ENCODE results near the gene EIF3I.
A peak's percentile ranks its signal among the peaks of the same experiment; 100 is the strongest.

The EIF3I gene

GRCh38 chr1:32221980-32222755 lies at the start of gene EIF3I, which contains the start of gene TMEM234:
EIF3I (plus strand) TSS chr1:32222407; CDS start chr1:32222442, 35 bp downstream.
TMEM234 (minus strand) TSS chr1:32222353; CDS start chr1:32222322, 31 bp downstream.
- H2AFZ ChIP-seq (ENCODE audit: low read length), result peak within 1 kb of the TSS; percentile 73
- H3K9me3 ChIP-seq (ENCODE audit: insufficient read depth, low read depth, low read length), result no peaks in the 10 kb centered on the region
- peak within 1 kb of the TSS; percentile 91 for H3K4me2 ChIP-seq (ENCODE audit: low read depth, low read length, poor library complexity, severe bottlenecking)
- H3K4me1 ChIP-seq (ENCODE audit: insufficient read depth, low read length, poor library complexity, severe bottlenecking), result peaks cover 27% of the 10 kb centered on the region
- no peaks in the 10 kb centered on the region for H3K9me2 ChIP-seq (replicated peaks; ENCODE audit: low read depth, low read length)
- no peaks in the 10 kb centered on the region for H3K27me3 ChIP-seq (ENCODE audit: insufficient read depth, low read length, poor library complexity, severe bottlenecking)
- H3K4me3 ChIP-seq (ENCODE audit: low read length, poor library complexity, severe bottlenecking), result peak within 1 kb of the TSS; percentile 90
- peak within 1 kb of the TSS; percentile 85 for H3K9ac ChIP-seq (ENCODE audit: low read depth, low read length, poor library complexity, severe bottlenecking)
- peaks cover 22% of the 10 kb centered on the region for H3K79me2 ChIP-seq (ENCODE audit: insufficient read depth, low read length)
- H3K36me3 ChIP-seq (ENCODE audit: insufficient read depth, low read length), result no peaks in the 10 kb centered on the region; the same call in 1 of the 2 replicates
- no peaks in the 10 kb centered on the region for H3F3A ChIP-seq (ENCODE audit: low read depth)
- TF ChIP-seq CTCF (conservative IDR thresholded peaks at IDR 0.05; ENCODE audit: low read length) (no peak), EZH2phosphoT487 (IDR thresholded peaks at IDR 0.05; ENCODE audit: borderline replicate concordance) (no peak)
- no peaks in the 10 kb centered on the region for H4K20me1 ChIP-seq (ENCODE audit: insufficient read depth, low read length, poor library complexity, severe bottlenecking)

GRCh38 chr1:32172621-32173245 lies 49.5 kb upstream of the EIF3I start:
- Histone ChIP-seq H3K4me2 (ENCODE audit: low read depth, low read length, poor library complexity, severe bottlenecking) (peak overlapping the region; percentile 32), H3K27me3 (ENCODE audit: insufficient read depth, low read length, poor library complexity, severe bottlenecking) (no peaks in the 10 kb centered on the region), H3K4me3 (ENCODE audit: low read length, poor library complexity, severe bottlenecking) (no peak overlapping the region), H3K4me1 (ENCODE audit: insufficient read depth, low read length, poor library complexity, severe bottlenecking) (peaks cover 11% of the 10 kb centered on the region), H3F3A (ENCODE audit: low read depth) (no peaks in the 10 kb centered on the region), H3K79me2 (ENCODE audit: insufficient read depth, low read length) (no peaks in the 10 kb centered on the region), H2AFZ (ENCODE audit: low read length) (no peak overlapping the region), H4K20me1 (ENCODE audit: insufficient read depth, low read length, poor library complexity, severe bottlenecking) (no peaks in the 10 kb centered on the region), H3K9me3 (ENCODE audit: insufficient read depth, low read depth, low read length) (no peaks in the 10 kb centered on the region), H3K36me3 (ENCODE audit: insufficient read depth, low read length) (peaks cover 35% of the 10 kb centered on the region; the same call in 1 of the 2 replicates), H3K9me2 (replicated peaks; ENCODE audit: low read depth, low read length) (no peaks in the 10 kb centered on the region), H3K9ac (ENCODE audit: low read depth, low read length, poor library complexity, severe bottlenecking) (no peak overlapping the region)
- TF ChIP-seq CTCF (conservative IDR thresholded peaks at IDR 0.05; ENCODE audit: low read length), result no peak
- TF ChIP-seq EZH2phosphoT487 (IDR thresholded peaks at IDR 0.05; ENCODE audit: borderline replicate concordance), result no peak

GRCh38 chr1:32178380-32179192 lies 43.6 kb upstream of the EIF3I start:
- Histone ChIP-seq H3K4me1 (ENCODE audit: insufficient read depth, low read length, poor library complexity, severe bottlenecking) (peaks cover 33% of the 10 kb centered on the region), H3K9ac (ENCODE audit: low read depth, low read length, poor library complexity, severe bottlenecking) (peak overlapping the region; percentile 98), H3K36me3 (ENCODE audit: insufficient read depth, low read length) (no peaks in the 10 kb centered on the region; the same call in 1 of the 2 replicates), H3F3A (ENCODE audit: low read depth) (no peaks in the 10 kb centered on the region), H3K9me3 (ENCODE audit: insufficient read depth, low read depth, low read length) (no peaks in the 10 kb centered on the region), H3K9me2 (replicated peaks; ENCODE audit: low read depth, low read length) (no peaks in the 10 kb centered on the region), H3K4me3 (ENCODE audit: low read length, poor library complexity, severe bottlenecking) (peak overlapping the region; percentile 92), H2AFZ (ENCODE audit: low read length) (peak overlapping the region; percentile 81), H3K4me2 (ENCODE audit: low read depth, low read length, poor library complexity, severe bottlenecking) (peak overlapping the region; percentile 95), H3K79me2 (ENCODE audit: insufficient read depth, low read length) (peaks cover 34% of the 10 kb centered on the region), H4K20me1 (ENCODE audit: insufficient read depth, low read length, poor library complexity, severe bottlenecking) (peaks cover 30% of the 10 kb centered on the region), H3K27me3 (ENCODE audit: insufficient read depth, low read length, poor library complexity, severe bottlenecking) (no peaks in the 10 kb centered on the region)
- TF ChIP-seq CTCF (conservative IDR thresholded peaks at IDR 0.05; ENCODE audit: low read length), result no peak
- no peak for TF ChIP-seq EZH2phosphoT487 (IDR thresholded peaks at IDR 0.05; ENCODE audit: borderline replicate concordance)
